Left lobe of liver (tissue), 2 donors: ENCODE data around the gene SMIM28. TPM values are rescaled to one million over a fixed set of nuclear protein-coding genes. Genes with fewer than 3 reads are reported as not detected.
"Not testable (repeated sequence)": the region's sequence is repeated elsewhere in the genome, so short reads cannot be mapped to it uniquely, and the experiment has no call there.

Experiments used
- ATAC-seq: fragments of 200-7000 bp; cut with Tn5 transposase; one replicate; pipeline ENCODE4 v1.9.1; 2020; ENCODE audit warnings: mild to moderate bottlenecking, moderate library complexity
- DNase-seq: peaks from one replicate; pipeline ENCODE4 v3.0.0-alpha.2; 2020; ENCODE audit warnings: low spot score
- total RNA-seq: library from RNA; stranded (reverse); gene quantifications from one replicate; pipeline ENCODE4 v1.2.1, GENCODE V29; 2021
- donor health status: DM: no; HTN: no; CAD: no; lungs with moderate emphysema.
- donor health status: DM: no; HTN: yes; CAD: no.

SMIM28 gene
- not detected for total RNA-seq

DNA sequence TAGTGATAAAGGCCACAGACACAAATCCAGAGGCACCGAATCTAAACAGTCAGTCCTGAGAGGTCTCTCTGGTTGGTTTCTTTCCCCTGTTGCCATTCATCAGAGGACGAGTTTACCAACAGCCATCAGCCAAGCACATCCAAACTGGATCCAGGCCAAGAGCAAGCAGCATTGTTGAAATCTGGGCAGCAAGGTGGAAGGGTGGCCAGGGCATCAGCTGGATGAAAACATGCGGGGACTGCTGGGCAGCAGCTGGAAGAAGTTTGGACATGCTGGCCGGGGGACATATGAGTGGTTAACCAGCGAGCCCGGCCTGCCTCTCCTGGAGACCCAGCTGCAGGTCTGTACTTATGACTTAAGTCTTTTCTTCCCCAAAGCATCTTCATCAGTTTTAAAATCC lies at the start of gene SMIM28:
Gene SMIM28 (plus strand): TSS at position 62 of the 400 bp plus-strand sequence. CDS start 168 bp downstream, at position 230.
- ATAC-seq (peak; percentile 92), DNase-seq (peak; percentile 66)

DNA sequence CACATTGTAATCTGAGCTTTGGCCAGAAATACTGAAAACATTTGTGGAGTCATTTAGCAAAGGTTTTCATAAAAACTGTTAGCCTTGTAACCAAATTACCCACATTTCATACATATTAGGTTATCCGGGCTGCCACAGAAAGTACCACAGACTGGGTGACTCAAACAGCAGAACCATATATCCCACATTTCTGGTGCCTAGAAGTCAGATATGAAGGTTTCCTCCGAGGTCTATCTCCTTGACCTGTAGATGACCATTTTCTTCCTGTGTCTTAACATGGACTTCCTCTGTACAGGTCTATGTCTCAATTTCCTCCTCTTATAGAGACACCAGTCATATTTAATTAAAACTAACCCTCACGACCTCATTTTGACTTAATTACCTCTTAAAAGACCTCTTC lies 49.5 kb upstream of the SMIM28 start:
- ATAC-seq (no peak), DNase-seq (no peak)

DNA sequence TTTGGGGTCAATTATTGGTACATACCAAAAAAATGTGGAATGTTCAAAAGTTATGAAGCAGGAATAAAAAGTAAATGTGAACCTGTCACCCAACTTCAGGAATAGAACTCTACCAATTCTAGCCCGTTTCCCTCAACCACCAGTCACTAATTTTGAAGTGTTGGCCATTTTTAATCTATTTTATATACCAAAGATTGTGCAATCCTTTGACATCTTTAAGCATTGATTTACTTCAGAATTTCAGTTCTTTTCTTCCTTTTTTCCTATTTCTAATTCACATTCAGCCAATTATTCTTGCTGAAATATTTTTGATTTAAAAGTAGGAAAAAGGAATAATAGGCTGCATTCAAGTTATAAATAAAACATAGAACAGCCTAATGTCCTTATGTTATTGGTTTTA lies 46.9 kb upstream of the SMIM28 start:
- no peak for ATAC-seq
- DNase-seq, result no peak

DNA sequence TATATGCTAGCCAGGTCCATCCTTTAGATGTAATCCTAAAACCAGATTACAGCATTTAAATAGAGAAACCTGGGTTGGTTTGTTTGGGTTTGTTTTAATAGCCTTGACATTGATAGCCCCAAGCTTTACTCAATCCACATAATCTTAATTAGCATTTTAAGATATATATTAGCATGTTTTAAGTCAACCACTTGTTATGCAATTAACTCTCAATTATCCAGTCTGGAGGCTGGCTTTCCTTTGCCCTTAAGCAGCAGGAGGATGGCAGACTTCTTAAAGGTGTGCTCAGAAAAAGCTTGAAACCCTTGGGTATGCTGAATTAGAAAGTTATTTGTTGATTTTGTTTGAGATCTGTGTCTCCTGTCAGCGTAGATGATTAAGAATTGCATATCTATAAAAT lies 46.3 kb upstream of the SMIM28 start:
- DNase-seq (no peak), ATAC-seq (no peak)

- no peak for DNase-seq
- no peak for ATAC-seq
Observed at GRCh38 chr6:138331984-138332383, 45.7 kb upstream of the SMIM28 start.

DNA sequence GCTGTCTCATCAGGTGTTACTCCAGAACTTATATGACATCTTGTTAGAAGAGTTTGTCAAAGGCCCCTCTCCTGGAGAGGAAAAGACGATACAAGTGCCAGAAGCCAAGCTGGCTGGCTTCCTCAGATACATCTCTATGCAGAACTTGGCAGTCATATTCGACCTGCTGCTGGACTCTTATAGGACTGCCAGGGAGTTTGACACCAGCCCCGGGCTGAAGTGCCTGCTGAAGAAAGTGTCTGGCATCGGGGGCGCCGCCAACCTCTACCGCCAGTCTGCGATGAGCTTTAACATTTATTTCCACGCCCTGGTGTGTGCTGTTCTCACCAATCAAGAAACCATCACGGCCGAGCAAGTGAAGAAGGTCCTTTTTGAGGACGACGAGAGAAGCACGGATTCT lies 43.7 kb upstream of the SMIM28 start:
- DNase-seq, result no peak
- ATAC-seq, result no peak

DNA sequence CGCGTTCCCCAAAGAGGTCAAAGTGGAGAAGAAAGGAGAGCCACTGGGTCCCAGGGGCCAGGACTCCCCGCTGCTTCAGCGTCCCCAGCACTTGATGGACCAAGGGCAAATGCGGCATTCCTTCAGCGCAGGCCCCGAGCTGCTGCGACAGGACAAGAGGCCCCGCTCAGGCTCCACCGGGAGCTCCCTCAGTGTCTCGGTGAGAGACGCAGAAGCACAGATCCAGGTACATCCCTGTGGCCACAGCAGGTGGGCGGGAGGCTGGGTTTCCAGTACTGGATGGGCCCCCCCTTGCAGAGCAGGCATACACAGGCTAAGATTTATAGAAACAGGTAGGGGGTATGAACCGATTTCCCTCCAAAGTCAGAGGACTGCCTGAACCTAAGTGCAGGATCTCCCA lies 42.7 kb upstream of the SMIM28 start:
- ATAC-seq (no peak), DNase-seq (no peak)

DNA sequence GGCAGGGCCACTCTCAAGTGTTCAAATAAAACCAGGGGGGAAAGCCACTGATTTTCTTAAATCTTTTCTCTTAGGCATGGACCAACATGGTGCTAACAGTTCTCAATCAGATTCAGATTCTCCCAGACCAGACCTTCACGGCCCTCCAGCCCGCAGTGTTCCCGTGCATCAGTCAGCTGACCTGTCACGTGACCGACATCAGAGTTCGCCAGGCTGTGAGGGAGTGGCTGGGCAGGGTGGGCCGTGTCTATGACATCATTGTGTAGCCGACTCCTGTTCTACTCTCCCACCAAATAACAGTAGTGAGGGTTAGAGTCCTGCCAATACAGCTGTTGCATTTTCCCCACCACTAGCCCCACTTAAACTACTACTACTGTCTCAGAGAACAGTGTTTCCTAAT lies 41.5 kb upstream of the SMIM28 start:
- ATAC-seq, result no peak
- no peak for DNase-seq

- DNase-seq (no peak), ATAC-seq (no peak)
Observed at GRCh38 chr6:138337076-138337475, 40.6 kb upstream of the SMIM28 start.

DNA sequence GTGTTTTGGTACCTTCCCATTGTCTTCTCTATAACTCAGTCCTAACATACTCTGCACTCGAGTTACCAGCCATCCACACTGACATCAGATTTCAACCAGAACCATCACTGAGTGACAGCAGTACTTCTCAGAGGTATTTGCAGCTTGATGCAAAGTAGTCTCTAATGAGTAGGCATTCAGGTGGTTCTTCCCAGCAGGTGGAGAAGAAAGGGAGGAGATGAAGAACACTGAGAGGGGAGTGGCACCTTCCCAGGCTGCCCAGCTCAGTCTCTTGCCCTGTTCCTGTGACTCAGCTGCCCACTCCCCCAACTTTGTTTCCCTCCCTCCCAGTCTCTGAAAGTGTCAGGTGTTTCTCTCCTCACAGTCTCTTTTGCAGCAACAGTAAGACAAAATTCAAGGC lies 38.7 kb upstream of the SMIM28 start:
- DNase-seq (no peak), ATAC-seq (no peak)

DNA sequence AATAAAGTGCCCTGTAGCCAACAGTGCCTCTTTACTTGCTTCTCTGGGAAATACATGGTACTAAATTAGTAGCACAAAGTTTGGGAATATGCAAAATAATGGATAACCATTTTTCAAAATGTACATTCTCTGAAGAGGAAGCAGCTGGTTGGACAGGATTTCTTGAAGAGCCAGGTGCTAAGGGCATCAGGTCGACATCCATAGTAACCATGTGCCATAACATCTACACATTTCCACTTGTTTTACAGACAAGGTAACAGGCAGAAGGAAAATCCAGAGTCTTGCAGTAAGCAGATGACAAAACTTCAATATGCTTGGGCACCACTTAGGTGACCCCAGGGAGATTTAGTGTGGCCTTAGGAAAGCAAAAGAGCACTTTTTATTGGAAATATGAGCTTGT lies 36.5 kb upstream of the SMIM28 start:
- ATAC-seq (no peak), DNase-seq (no peak)

GRCh38 chr6:138343112-138343511 lies 34.6 kb upstream of the SMIM28 start:
- no peak for ATAC-seq

DNA sequence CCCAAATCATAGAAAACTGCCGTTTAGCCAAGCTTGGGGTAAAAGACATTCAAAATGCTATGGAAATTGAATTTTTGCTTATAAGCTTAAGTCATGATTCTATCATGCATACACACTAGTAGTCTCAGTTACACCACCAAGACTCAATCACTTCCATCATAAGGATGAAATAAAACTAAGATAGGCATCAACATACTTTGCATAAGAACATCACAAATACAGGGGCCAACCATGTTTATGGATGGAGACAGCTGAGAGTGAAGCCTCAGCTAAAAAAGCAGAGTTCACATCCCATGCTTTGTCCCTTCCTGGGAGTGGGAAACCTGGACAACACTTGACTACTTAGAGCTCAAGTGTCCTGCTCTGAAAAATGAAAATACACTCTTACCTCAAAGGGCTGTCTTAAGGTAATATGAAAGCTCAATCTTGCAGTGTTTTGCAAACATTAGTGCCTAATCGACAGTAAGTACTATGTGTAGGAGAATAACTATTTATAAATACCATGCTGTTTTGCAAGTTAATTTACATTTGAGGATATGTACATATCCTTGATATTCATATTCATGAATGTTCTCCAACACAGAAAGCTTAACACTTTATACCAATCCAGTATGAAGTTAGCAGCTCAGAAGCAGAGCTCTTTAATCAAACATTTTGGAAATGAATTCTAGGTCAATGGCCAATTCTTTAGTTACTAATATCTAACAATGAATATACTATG lies 32.0 kb upstream of the SMIM28 start:
- ATAC-seq (no peak), DNase-seq (no peak)

More at GRCh38 chr6:138343112-138343511, 34.6 kb upstream of the SMIM28 start:
- DNase-seq, result no peak

DNA sequence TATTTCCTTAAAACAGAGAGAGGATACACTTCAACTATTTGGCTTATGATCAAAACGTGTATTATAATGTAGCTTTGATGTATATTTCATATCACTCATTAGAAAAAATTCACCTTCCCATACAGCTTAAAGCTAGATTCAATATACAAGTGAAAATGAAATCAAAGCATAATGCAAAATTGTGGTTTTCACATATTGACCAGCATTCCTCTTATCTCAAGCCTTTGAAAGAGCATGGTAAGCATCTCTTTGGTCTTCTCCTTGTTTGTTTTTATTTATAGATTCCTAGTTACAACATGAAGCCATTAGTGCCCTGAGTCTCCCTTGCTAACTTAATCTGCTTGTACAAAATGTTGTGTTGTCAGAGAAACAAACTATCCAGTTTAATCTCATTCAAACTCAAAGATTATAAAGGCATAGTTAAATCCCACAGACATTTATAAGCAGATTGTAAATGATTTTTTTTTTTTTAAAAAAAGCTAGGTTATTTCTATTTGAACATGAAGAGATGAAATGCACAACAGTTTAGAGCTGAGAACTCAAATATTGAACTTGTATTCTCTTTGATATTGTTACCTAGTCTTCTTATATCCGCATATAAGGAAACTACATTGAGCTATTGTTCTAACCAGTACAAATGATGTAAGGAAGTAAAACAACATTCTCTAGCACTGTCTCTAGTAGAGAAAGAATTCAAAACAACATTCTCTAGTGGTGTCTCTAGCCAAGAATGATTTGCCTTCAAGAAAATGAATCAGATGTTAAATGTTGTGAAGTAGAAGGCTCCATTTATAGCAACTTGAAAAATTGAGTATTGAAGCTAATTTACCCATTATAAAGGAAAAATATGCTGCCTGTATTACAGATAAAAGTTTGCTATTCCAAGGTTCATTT lies 31.2 kb upstream of the SMIM28 start:
- DNase-seq, result no peak

DNA sequence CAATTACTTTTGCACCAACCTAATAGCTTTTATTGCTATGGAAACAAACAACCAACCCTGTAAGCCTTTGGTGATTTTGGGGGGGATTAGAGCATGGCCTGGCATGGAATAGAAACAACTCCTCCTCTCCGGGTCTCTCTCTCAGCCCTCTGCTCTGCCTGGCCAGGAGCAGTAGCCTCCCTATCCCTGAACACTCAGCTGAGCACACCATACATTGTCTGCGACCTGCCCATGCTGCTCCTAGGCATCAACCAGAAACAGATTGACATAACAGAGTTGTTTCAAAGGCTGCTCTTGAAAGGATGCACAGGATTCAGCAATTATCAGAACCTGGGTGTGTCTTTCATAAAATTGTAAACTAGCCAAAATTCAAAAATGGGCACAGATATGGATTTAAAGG lies 29.8 kb upstream of the SMIM28 start:
- ATAC-seq, result no peak
- no peak for DNase-seq

More for the DNA sequence above, 31.2 kb upstream of the SMIM28 start:
- peak; percentile 15 for ATAC-seq

GRCh38 chr6:138349891-138350290 lies 27.8 kb upstream of the SMIM28 start:
- ATAC-seq, result no peak
- no peak for DNase-seq

- DNase-seq, result no peak
- no peak for ATAC-seq
Observed at GRCh38 chr6:138357928-138358327, 19.8 kb upstream of the SMIM28 start.

GRCh38 chr6:138368684-138369083 lies 9.0 kb upstream of the SMIM28 start:
- ATAC-seq, DNase-seq: not testable (repeated sequence)

- DNase-seq, result no peak
- peak; percentile 39 for ATAC-seq
Observed at GRCh38 chr6:138370631-138371451, 6.9 kb upstream of the SMIM28 start.

DNA sequence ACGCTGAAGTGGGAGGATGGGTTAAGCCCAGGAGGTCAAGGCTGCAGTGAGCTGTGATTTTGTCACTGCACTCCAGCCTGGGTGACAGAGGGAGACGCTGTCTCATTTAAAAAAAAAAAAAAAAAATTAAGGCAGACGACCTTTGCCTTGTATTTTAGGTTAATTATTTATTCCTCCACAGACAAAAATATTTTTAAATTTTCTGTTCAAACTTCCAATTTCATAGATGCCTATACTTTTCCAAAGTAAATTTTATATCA lies 6.3 kb upstream of the SMIM28 start:
- ATAC-seq, result peak; percentile 95

DNA sequence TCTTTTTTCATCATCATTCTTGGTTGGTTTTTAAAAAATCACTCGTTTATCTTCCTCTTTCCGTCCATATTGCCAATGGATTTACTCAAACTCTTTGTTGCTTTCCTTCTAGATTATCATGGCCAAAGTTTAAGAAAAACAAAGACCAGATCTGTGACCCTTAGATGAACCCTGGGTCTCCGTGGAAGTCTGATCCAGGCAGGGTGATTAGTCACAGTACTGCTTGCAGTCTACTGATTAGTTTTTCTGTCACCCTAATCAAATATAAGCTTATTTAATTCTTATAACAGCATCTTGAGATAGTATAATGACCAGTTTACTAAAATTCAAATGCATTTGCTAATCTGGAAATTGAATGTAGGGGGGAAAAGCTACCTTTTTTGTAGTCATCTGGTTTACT lies 6.0 kb upstream of the SMIM28 start:
- DNase-seq (no peak), ATAC-seq (peak; percentile 69)

More for the DNA sequence above, 6.3 kb upstream of the SMIM28 start:
- DNase-seq, result peak; percentile 76
